CD14-positive monocyte (primary cell): ENCODE data around the gene PILRA. TPM values are rescaled to one million over a fixed set of nuclear protein-coding genes. Genes with fewer than 3 reads are reported as not detected.

Experiments used
- DNase-seq, 3 donors: peaks; one replicate each; pipeline ENCODE4 v3.0.0-alpha.2; 2011 to 2022
- H2AFZ ChIP-seq: 2 replicates; pipeline ENCODE4 v1.6.0; 2012; ENCODE audit warnings: mild to moderate bottlenecking, low read depth, low read length, inconsistent platforms; ENCODE audit not compliant: insufficient read depth, poor library complexity, severe bottlenecking
- H3K27ac ChIP-seq, 2 donors: 1 replicate in 1 of 2; 2 replicates in 1 of 2; pipeline ENCODE4 v1.5.1; 2012 to 2013; ENCODE audit warnings: low read length in 2 of 2, control low read depth in 1 of 2, inconsistent platforms in 1 of 2, low read depth in 1 of 2, mild to moderate bottlenecking in 1 of 2
- H3K27me3 ChIP-seq, 2 donors: one replicate each; pipeline versions ENCODE4 v1.6.0 to v1.6.1; 2011 to 2013; ENCODE audit warnings: low read length in 2 of 2; ENCODE audit not compliant: control insufficient read depth in 2 of 2, insufficient read depth in 2 of 2
- H3K36me3 ChIP-seq, 2 donors: replicated peaks in 1 of 2; 1 replicate in 1 of 2; 2 replicates in 1 of 2; pipeline versions ENCODE4 v1.5.1 to v1.6.1; 2012 to 2013; ENCODE audit warnings: low read length in 2 of 2, control low read depth in 1 of 2, inconsistent platforms in 1 of 2, mild to moderate bottlenecking in 1 of 2; ENCODE audit not compliant: insufficient read depth in 2 of 2, control insufficient read depth in 1 of 2
- H3K4me1 ChIP-seq, 2 donors: 1 replicate in 1 of 2; 2 replicates in 1 of 2; pipeline versions ENCODE4 v1.5.1 to v1.6.1; 2012 to 2013; ENCODE audit warnings: low read length in 2 of 2, control low read depth in 1 of 2, inconsistent platforms in 1 of 2, mild to moderate bottlenecking in 1 of 2, moderate library complexity in 1 of 2; ENCODE audit not compliant: insufficient read depth in 2 of 2, control insufficient read depth in 1 of 2
- H3K4me2 ChIP-seq: replicated peaks from 2 replicates; pipeline ENCODE3; 2012; ENCODE audit warnings: low read length, moderate library complexity, mild to moderate bottlenecking; ENCODE audit not compliant: poor library complexity, severe bottlenecking; ENCODE audit errors: extremely low read depth
- H3K4me3 ChIP-seq, 3 experiments: fragments of 200-600 bp in 1 of 3; sonication (generic) in 1 of 3; replicated peaks in 1 of 3; 1 replicate in 2 of 3; 2 replicates in 1 of 3; pipeline ENCODE4 v1.5.1; 2011 to 2013; ENCODE audit warnings: low read length in 3 of 3, mild to moderate bottlenecking in 3 of 3, control low read depth in 2 of 3, low read depth in 2 of 3, inconsistent platforms in 1 of 3, moderate library complexity in 1 of 3
- H3K79me2 ChIP-seq: 2 replicates; pipeline ENCODE4 v1.6.0; 2012; ENCODE audit warnings: mild to moderate bottlenecking, control low read depth, inconsistent platforms, low read length, moderate library complexity; ENCODE audit not compliant: insufficient read depth
- H3K9ac ChIP-seq: 2 replicates; pipeline ENCODE4 v1.6.0; 2017; ENCODE audit warnings: low read length, mild to moderate bottlenecking; ENCODE audit not compliant: insufficient read depth, poor library complexity, severe bottlenecking
- H3K9me3 ChIP-seq, 2 donors: replicated peaks in 1 of 2; 1 replicate in 1 of 2; 2 replicates in 1 of 2; pipeline versions ENCODE4 v1.5.1 to v1.6.1; 2012 to 2013; ENCODE audit warnings: low read length in 2 of 2, control low read depth in 1 of 2; ENCODE audit not compliant: control insufficient read depth in 1 of 2, insufficient read depth in 1 of 2
- H4K20me1 ChIP-seq: 2 replicates; pipeline ENCODE4 v1.6.0; 2012; ENCODE audit warnings: mild to moderate bottlenecking, low read length, control low read depth, moderate library complexity; ENCODE audit not compliant: insufficient read depth
- H3K27ac Mint-ChIP-seq, 7 donors: one replicate each; pipeline ENCODE4 v1.8.0; 2020; ENCODE audit warnings: mild to moderate bottlenecking in 7 of 7, mixed read lengths in 7 of 7, moderate library complexity in 6 of 7, inconsistent platforms in 2 of 7
- H3K27me3 Mint-ChIP-seq, 3 donors: one replicate each; pipeline ENCODE4 v1.8.0; 2021 to 2022; ENCODE audit warnings: low read depth in 3 of 3, mild to moderate bottlenecking in 3 of 3, mixed read lengths in 3 of 3, moderate library complexity in 3 of 3, inconsistent platforms in 1 of 3
- H3K36me3 Mint-ChIP-seq, 2 donors: one replicate each; pipeline ENCODE4 v1.8.0; 2020; ENCODE audit warnings: mixed read lengths in 2 of 2, inconsistent platforms in 1 of 2, mild to moderate bottlenecking in 1 of 2
- H3K4me1 Mint-ChIP-seq: one replicate; pipeline ENCODE4 v1.8.0; 2020; ENCODE audit warnings: mild to moderate bottlenecking, mixed read lengths
- H3K4me3 Mint-ChIP-seq, 2 donors: one replicate each; pipeline ENCODE4 v1.8.0; 2020; ENCODE audit warnings: mild to moderate bottlenecking in 2 of 2, mixed read lengths in 2 of 2, moderate library complexity in 1 of 2
- H3K9me3 Mint-ChIP-seq, 7 donors: one replicate each; pipeline ENCODE4 v1.8.0; 2020 to 2022; ENCODE audit warnings: mixed read lengths in 7 of 7, mild to moderate bottlenecking in 6 of 7, moderate library complexity in 6 of 7, inconsistent platforms in 2 of 7
- WGBS: methylation state at CpG from one replicate; pipeline ENCODE4 v1.1.5; 2013; ENCODE audit warnings: missing lambda C conversion rate; ENCODE audit not compliant: insufficient coverage; 5-methylcytosine and 5-hydroxymethylcytosine counted together
- intact Hi-C, 2 donors: fragments of 100-400 bp; cut with micrococcal nuclease; formaldehyde crosslinking; loops; one replicate each; pipeline versions ENCODE4 v1.15.0 to v1.15.1; 2023
- polyA plus RNA-seq, 3 donors: library from polyadenylated mRNA; depleted of rRNA in 1 of 3; unstranded in 2 of 3; stranded (reverse) in 1 of 3; fragments of 300-500 nt in 2 of 3; fragments of >200 nt in 1 of 3; fragmentation: Illumina TruSeq in 2 of 3; gene quantifications; 1 replicate in 2 of 3; 2 replicates in 1 of 3; pipeline ENCODE4 v1.2.3, GENCODE V29; 2012 to 2021
- TF ChIP-seq, protein P1 (sequence below): fragments of 200-600 bp; IDR thresholded peaks from one replicate; pipeline ENCODE4 v1.8.0; 2022; ENCODE audit warnings: antibody characterized with exemption, mild to moderate bottlenecking

Gene PILRA
- polyA plus RNA-seq, 3 donors: 316 to 491 (median 364) TPM

DNA sequence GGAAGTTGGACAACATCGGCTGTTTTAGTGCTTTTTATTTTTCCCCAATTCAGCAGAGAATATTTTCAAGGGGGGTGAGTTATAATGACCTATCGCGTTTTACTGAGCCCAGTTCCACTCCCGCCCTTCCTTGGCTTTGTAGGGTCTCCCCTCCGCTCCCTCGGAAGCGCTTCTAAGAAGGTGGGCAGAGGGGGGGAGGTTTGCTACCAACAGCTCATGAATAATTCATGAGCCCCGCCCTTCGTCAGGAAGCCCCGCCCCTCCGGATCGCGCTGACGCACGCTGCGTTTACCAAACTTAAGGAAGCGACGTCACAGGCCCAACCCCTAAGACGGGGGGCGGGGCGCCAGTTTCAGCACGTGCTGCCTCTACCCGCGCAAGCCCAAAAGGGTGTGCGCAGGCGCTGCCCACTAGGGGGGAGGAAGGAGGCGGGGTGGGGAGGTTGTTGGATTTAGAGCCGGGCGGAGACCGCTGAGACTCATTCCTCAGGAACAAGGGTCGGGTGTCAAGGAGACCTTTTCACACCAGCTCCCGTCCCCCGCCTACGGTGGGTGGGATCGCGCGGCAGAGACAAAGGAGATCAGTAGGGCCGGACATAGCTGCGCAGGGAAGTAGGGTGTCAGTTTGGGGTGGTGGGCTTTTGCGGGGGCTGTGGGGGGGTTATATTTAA is 55.8 kb downstream of the PILRA start:
- Histone ChIP-seq H3K9ac (peak overlapping the region; percentile 87), H3K27ac (peak overlapping the region; percentile 99 to 100), H3K4me2 (peak overlapping the region; percentile 86), H4K20me1 (peaks cover 6% of the 10 kb centered on the region), H3K36me3 (peaks cover 17 to 18% of the 10 kb centered on the region in 2 donors), H3K79me2 (peaks cover 47% of the 10 kb centered on the region), H2AFZ (peak overlapping the region; percentile 48), H3K27me3 (no peaks in the 10 kb centered on the region), H3K4me3 (peak overlapping the region; percentile 77 to 93 (median 80)), H3K9me3 (no peaks in the 10 kb centered on the region), H3K4me1 (peaks cover 23 to 34% of the 10 kb centered on the region in 2 donors)
- Mint-ChIP-seq H3K4me1 (peaks cover 31% of the 10 kb centered on the region), H3K9me3 (peaks cover 0 to 2% (median 0%) of the 10 kb centered on the region in 7 donors), H3K36me3 (peaks cover 24 to 29% of the 10 kb centered on the region in 2 donors), H3K27me3 (peaks cover 1 to 6% (median 1%) of the 10 kb centered on the region in 3 donors), H3K27ac (peak overlapping the region; percentile 99 to 100 (median 100)), H3K4me3 (peak overlapping the region; percentile 96 to 99)
- intact Hi-C loops: loop anchor here in 1 of 2 donors (2.0 kb wide), 1 partner anchor 16 kb away; no protein-coding TSS in a partner anchor
- DNase-seq: peak; percentile 99 to 100 (median 100)
- TF ChIP-seq, protein P1, sequence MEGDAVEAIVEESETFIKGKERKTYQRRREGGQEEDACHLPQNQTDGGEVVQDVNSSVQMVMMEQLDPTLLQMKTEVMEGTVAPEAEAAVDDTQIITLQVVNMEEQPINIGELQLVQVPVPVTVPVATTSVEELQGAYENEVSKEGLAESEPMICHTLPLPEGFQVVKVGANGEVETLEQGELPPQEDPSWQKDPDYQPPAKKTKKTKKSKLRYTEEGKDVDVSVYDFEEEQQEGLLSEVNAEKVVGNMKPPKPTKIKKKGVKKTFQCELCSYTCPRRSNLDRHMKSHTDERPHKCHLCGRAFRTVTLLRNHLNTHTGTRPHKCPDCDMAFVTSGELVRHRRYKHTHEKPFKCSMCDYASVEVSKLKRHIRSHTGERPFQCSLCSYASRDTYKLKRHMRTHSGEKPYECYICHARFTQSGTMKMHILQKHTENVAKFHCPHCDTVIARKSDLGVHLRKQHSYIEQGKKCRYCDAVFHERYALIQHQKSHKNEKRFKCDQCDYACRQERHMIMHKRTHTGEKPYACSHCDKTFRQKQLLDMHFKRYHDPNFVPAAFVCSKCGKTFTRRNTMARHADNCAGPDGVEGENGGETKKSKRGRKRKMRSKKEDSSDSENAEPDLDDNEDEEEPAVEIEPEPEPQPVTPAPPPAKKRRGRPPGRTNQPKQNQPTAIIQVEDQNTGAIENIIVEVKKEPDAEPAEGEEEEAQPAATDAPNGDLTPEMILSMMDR: no peak
- under 1% methylated on average over 29 of the region's 40 CpGs for WGBS

DNA sequence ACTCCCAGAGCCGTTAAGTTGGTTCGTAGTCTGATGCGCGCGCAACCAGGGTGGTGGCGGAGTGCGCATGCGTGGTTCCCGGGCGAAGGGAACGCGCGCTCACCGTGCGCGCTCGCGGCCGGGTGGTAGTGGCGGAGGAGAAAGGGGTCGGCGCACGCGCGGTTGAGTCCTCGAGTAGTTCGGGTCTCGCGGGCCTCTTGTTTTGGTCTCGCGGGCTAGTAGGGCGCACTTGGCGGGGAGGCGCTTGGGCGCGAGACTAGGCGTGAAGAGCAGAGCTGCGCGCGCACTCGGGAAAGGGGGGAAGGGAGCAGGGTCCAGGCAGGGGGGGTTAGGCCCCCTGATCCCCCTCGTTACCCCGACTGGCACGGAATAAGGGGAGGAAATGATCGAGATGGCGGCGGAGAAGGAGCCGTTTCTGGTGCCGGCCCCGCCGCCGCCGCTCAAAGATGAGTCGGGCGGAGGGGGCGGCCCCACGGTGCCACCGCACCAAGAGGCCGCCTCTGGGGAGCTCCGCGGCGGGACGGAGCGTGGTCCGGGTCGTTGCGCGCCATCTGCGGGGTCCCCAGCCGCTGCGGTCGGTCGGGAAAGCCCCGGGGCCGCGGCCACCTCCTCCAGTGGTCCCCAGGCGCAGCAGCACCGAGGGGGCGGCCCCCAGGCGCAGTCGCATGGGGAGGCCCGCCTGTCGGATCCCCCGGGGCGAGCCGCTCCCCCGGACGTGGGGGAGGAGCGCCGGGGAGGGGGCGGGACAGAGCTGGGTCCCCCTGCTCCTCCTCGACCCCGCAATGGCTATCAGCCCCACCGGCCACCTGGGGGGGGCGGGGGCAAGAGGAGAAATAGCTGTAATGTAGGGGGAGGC is 56.6 kb downstream of the PILRA start, which contains the start of gene MEPCE:
TSS of gene MEPCE (plus strand) at position 195 of the 856 bp plus-strand sequence. CDS start at position 383, 188 bp downstream.
- Histone ChIP-seq H3K4me2 (peak within 1 kb of the TSS; percentile 86), H3K4me3 (peak within 1 kb of the TSS; percentile 77 to 93 (median 80)), H3K79me2 (peaks cover 54% of the 10 kb centered on the region), H2AFZ (peak within 1 kb of the TSS; percentile 48), H3K27me3 (no peaks in the 10 kb centered on the region), H3K9ac (peak within 1 kb of the TSS; percentile 87), H3K9me3 (no peaks in the 10 kb centered on the region), H3K27ac (peak within 1 kb of the TSS; percentile 99 to 100), H3K36me3 (peaks cover 18 to 24% of the 10 kb centered on the region in 2 donors), H3K4me1 (peaks cover 27 to 41% of the 10 kb centered on the region in 2 donors), H4K20me1 (peaks cover 6% of the 10 kb centered on the region)
- WGBS: under 1% methylated on average over 81 of the region's 95 CpGs
- Mint-ChIP-seq H3K27me3 (peaks cover 1 to 6% (median 1%) of the 10 kb centered on the region in 3 donors), H3K9me3 (peaks cover 0 to 2% (median 0%) of the 10 kb centered on the region in 7 donors), H3K4me1 (peaks cover 37% of the 10 kb centered on the region), H3K36me3 (peaks cover 31 to 36% of the 10 kb centered on the region in 2 donors), H3K4me3 (peak within 1 kb of the TSS; percentile 96 to 99), H3K27ac (peak within 1 kb of the TSS; percentile 99 to 100 (median 100))
- DNase-seq: peak; percentile 90 to 94 (median 91)
- intact Hi-C loops: loop anchor here in 1 of 2 donors (2.0 to 10.0 kb wide), 2 partner anchors 15 to 245 kb away; partner anchors contain the start of gene GNB2
- TF ChIP-seq, protein P1: no peak
